HL-60/S4 treated with retinoic acid at 250 ng/mL for 4 days and 3 days (cell line): ENCODE results near the gene CAPN15.

Experiments used
- in situ Hi-C: fragments of 300-500 bp; cut with MboI; formaldehyde crosslinking; loops from 2 replicates; pipeline ENCODE4 v1.7.0; 2022; ENCODE audit warnings: low sequenced_read_pairs

Gene CAPN15

GRCh38 chr16:574021-574760 is 46.7 kb downstream of the CAPN15 start:
- in situ Hi-C loops: no loop called here

GRCh38 chr16:575354-576196 is 48.1 kb downstream of the CAPN15 start:
- in situ Hi-C loops: no loop called here

GRCh38 chr16:576197-576822 is 48.8 kb downstream of the CAPN15 start:
- in situ Hi-C loops: no loop called here

- in situ Hi-C loops: no loop called here
These were observed 49.3 kb downstream of the CAPN15 start for GRCh38 chr16:576823-577201.

- in situ Hi-C loops: no loop called here
These were observed 50.3 kb downstream of the CAPN15 start for GRCh38 chr16:577796-578195.

- in situ Hi-C loops: no loop called here
These were observed 50.8 kb downstream of the CAPN15 start for GRCh38 chr16:578232-578869.

- in situ Hi-C loops: no loop called here
These were observed 51.4 kb downstream of the CAPN15 start for GRCh38 chr16:578870-579405.

GRCh38 chr16:580141-580945 is 52.8 kb downstream of the CAPN15 start:
- in situ Hi-C loops: no loop called here

- in situ Hi-C loops: no loop called here
These were observed 53.5 kb downstream of the CAPN15 start for GRCh38 chr16:580946-581498.

- in situ Hi-C loops: no loop called here
These were observed 54.7 kb downstream of the CAPN15 start for GRCh38 chr16:582218-582613.

- in situ Hi-C loops: no loop called here
These were observed 55.3 kb downstream of the CAPN15 start for GRCh38 chr16:582614-583331.

GRCh38 chr16:583470-583814 is 55.9 kb downstream of the CAPN15 start:
- in situ Hi-C loops: no loop called here

- in situ Hi-C loops: no loop called here
These were observed 56.5 kb downstream of the CAPN15 start for GRCh38 chr16:583815-584591.

GRCh38 chr16:585351-585750 is 57.8 kb downstream of the CAPN15 start:
- in situ Hi-C loops: no loop called here

- in situ Hi-C loops: no loop called here
These were observed 58.6 kb downstream of the CAPN15 start for GRCh38 chr16:586047-586644.

- in situ Hi-C loops: no loop called here
These were observed 59.4 kb downstream of the CAPN15 start for GRCh38 chr16:586645-587590.

- in situ Hi-C loops: no loop called here
These were observed 61.1 kb downstream of the CAPN15 start for GRCh38 chr16:588639-588888.
